GM21447 (cell line): Measurements from ENCODE around the gene ARHGAP15.

Experiments used
- ATAC-seq: cut with Tn5 transposase; IDR thresholded peaks from one replicate; pipeline ENCODE4 v1.9.1; 2021; ENCODE audit not compliant: unreplicated experiment

Gene ARHGAP15

GRCh38 chr2:143440411-143441012, 311.3 kb downstream of the ARHGAP15 start:
- ATAC-seq, result no peak

GRCh38 chr2:143442193-143442592, 313.0 kb downstream of the ARHGAP15 start:
- ATAC-seq, result no peak

GRCh38 chr2:143451642-143452281, 322.5 kb downstream of the ARHGAP15 start:
- peak; percentile 90 for ATAC-seq

- peak; percentile 60 for ATAC-seq
These were observed 323.7 kb downstream of the ARHGAP15 start for GRCh38 chr2:143452817-143453451.

- ATAC-seq, result no peak
These were observed 324.8 kb downstream of the ARHGAP15 start for GRCh38 chr2:143453981-143454511.

- ATAC-seq, result no peak
These were observed 326.1 kb downstream of the ARHGAP15 start for GRCh38 chr2:143455317-143455716.

- no peak for ATAC-seq
These were observed 329.3 kb downstream of the ARHGAP15 start for GRCh38 chr2:143458258-143459190.

- ATAC-seq, result no peak
These were observed 331.2 kb downstream of the ARHGAP15 start for GRCh38 chr2:143460382-143460781.

- peak; percentile 73 for ATAC-seq
These were observed 334.5 kb downstream of the ARHGAP15 start for GRCh38 chr2:143463719-143464118.

- no peak for ATAC-seq
These were observed 337.2 kb downstream of the ARHGAP15 start for GRCh38 chr2:143466391-143466790.

GRCh38 chr2:143467011-143467410, 337.8 kb downstream of the ARHGAP15 start:
- ATAC-seq, result no peak

- peak; percentile 81 for ATAC-seq
These were observed 339.2 kb downstream of the ARHGAP15 start for GRCh38 chr2:143468341-143468888.

- no peak for ATAC-seq
These were observed 340.1 kb downstream of the ARHGAP15 start for GRCh38 chr2:143469323-143469722.

GRCh38 chr2:143471550-143471949, 342.3 kb downstream of the ARHGAP15 start:
- no peak for ATAC-seq

GRCh38 chr2:143473216-143473615, 344.0 kb downstream of the ARHGAP15 start:
- no peak for ATAC-seq

GRCh38 chr2:143473820-143474219, 344.6 kb downstream of the ARHGAP15 start:
- ATAC-seq, result no peak

GRCh38 chr2:143474586-143474985, 345.4 kb downstream of the ARHGAP15 start:
- ATAC-seq, result no peak

- ATAC-seq, result no peak
These were observed 346.0 kb downstream of the ARHGAP15 start for GRCh38 chr2:143475041-143475776.

GRCh38 chr2:143476336-143477087, 347.3 kb downstream of the ARHGAP15 start:
- ATAC-seq, result no peak
